Lung (tissue), 12 donors: ENCODE results near the gene BICRAL. TPM values are rescaled to one million over a fixed set of nuclear protein-coding genes. Genes with fewer than 3 reads are reported as not detected.
"Not testable (repeated sequence)": the region's sequence is repeated elsewhere in the genome, so short reads cannot be mapped to it uniquely, and the experiment has no call there.

Experiments used
- ATAC-seq: fragments of 200-7000 bp; cut with Tn5 transposase; one replicate; pipeline ENCODE4 v1.9.1; 2020; ENCODE audit warnings: moderate number of reproducible peaks; ENCODE audit not compliant: insufficient read depth, low FRiP score
- DNase-seq, 3 donors: peaks; one replicate each; pipeline ENCODE4 v3.0.0-alpha.2; 2013 to 2017
- H3K27ac ChIP-seq, 2 donors: one replicate each; pipeline ENCODE4 v1.5.1; 2013; ENCODE audit warnings: mild to moderate bottlenecking in 2 of 2, moderate library complexity in 2 of 2, control low read depth in 1 of 2, inconsistent platforms in 1 of 2, low read depth in 1 of 2, low read length in 1 of 2
- H3K27me3 ChIP-seq, 3 donors: one replicate each; pipeline ENCODE4 v1.5.1; 2013; ENCODE audit warnings: low read length in 2 of 3; ENCODE audit not compliant: control insufficient read depth in 3 of 3, insufficient read depth in 3 of 3
- H3K36me3 ChIP-seq, 4 donors: one replicate each; pipeline ENCODE4 v1.5.1; 2013; ENCODE audit warnings: low read length in 4 of 4, mild to moderate bottlenecking in 1 of 4, moderate library complexity in 1 of 4; ENCODE audit not compliant: control insufficient read depth in 4 of 4, insufficient read depth in 4 of 4
- H3K4me1 ChIP-seq, 5 donors: one replicate each; pipeline ENCODE4 v1.5.1; 2013; ENCODE audit warnings: low read length in 5 of 5, mild to moderate bottlenecking in 2 of 5, moderate library complexity in 1 of 5; ENCODE audit not compliant: control insufficient read depth in 5 of 5, insufficient read depth in 5 of 5
- H3K4me3 ChIP-seq: one replicate; pipeline ENCODE4 v1.5.1; 2013; ENCODE audit warnings: mild to moderate bottlenecking, control low read depth, moderate library complexity
- H3K9ac ChIP-seq, 2 donors: one replicate each; pipeline ENCODE4 v1.5.1; 2013; ENCODE audit warnings: low read length in 2 of 2, control low read depth in 1 of 2; ENCODE audit not compliant: insufficient read depth in 1 of 2
- H3K9me3 ChIP-seq, 4 donors: one replicate each; pipeline ENCODE4 v1.5.1; 2013; ENCODE audit warnings: low read length in 3 of 4, mild to moderate bottlenecking in 1 of 4, moderate library complexity in 1 of 4; ENCODE audit not compliant: control insufficient read depth in 4 of 4, insufficient read depth in 3 of 4
- WGBS, 2 donors: extraction: QIAGEN DNeasy Blood & Tissue Kit; methylation state at CpG; one replicate each; pipeline ENCODE4 v1.1.7; 2013; 5-methylcytosine and 5-hydroxymethylcytosine counted together
- polyA plus RNA-seq, 2 donors: library from polyadenylated mRNA; stranded (reverse); fragments of 200-250 nt; gene quantifications; one replicate each; pipeline ENCODE4 v1.2.1, GENCODE V29; 2013
- total RNA-seq, 2 donors: library from RNA; depleted of rRNA in 1 of 2; stranded (reverse); fragments of >200 nt in 1 of 2; gene quantifications; one replicate each; pipeline ENCODE4 v1.2.1, GENCODE V29; 2014 to 2021
- TF ChIP-seq, protein P1 (sequence below): IDR thresholded peaks from 2 replicates; pipeline ENCODE4 v1.5.1; 2012; ENCODE audit warnings: mild to moderate bottlenecking; ENCODE audit errors: control extremely low read depth, extremely low read depth
- donor health status: control.
- donor health status: control.
- donor health status: Bipolar disorder and iron deficiency.
- donor health status: healthy.
- donor health status: DM: yes; HTN: yes; CAD: no.

The BICRAL gene
- total and polyA plus RNA-seq, 4 donors = 2.8 to 18.6 (median 10.7) TPM

- no peak for ATAC-seq
- H3K27ac ChIP-seq = no peak overlapping the region
- H3K36me3 ChIP-seq = no peaks in the 10 kb centered on the region
- no peak overlapping the region for H3K9ac ChIP-seq
- no peaks in the 10 kb centered on the region for H3K27me3 ChIP-seq
- TF ChIP-seq, protein P1, sequence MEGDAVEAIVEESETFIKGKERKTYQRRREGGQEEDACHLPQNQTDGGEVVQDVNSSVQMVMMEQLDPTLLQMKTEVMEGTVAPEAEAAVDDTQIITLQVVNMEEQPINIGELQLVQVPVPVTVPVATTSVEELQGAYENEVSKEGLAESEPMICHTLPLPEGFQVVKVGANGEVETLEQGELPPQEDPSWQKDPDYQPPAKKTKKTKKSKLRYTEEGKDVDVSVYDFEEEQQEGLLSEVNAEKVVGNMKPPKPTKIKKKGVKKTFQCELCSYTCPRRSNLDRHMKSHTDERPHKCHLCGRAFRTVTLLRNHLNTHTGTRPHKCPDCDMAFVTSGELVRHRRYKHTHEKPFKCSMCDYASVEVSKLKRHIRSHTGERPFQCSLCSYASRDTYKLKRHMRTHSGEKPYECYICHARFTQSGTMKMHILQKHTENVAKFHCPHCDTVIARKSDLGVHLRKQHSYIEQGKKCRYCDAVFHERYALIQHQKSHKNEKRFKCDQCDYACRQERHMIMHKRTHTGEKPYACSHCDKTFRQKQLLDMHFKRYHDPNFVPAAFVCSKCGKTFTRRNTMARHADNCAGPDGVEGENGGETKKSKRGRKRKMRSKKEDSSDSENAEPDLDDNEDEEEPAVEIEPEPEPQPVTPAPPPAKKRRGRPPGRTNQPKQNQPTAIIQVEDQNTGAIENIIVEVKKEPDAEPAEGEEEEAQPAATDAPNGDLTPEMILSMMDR = no peak
- DNase-seq = no peak
- H3K4me3 ChIP-seq = no peak overlapping the region
- WGBS, 2 donors = 85 to 86% methylated on average over 10 of the region's 10 CpGs
- no peaks in the 10 kb centered on the region for H3K9me3 ChIP-seq
- peaks cover 0 to 14% (median 0%) of the 10 kb centered on the region in 5 donors for H3K4me1 ChIP-seq
These were observed 114.4 kb downstream of the BICRAL start for GRCh38 chr6:42896178-42896719.

DNA sequence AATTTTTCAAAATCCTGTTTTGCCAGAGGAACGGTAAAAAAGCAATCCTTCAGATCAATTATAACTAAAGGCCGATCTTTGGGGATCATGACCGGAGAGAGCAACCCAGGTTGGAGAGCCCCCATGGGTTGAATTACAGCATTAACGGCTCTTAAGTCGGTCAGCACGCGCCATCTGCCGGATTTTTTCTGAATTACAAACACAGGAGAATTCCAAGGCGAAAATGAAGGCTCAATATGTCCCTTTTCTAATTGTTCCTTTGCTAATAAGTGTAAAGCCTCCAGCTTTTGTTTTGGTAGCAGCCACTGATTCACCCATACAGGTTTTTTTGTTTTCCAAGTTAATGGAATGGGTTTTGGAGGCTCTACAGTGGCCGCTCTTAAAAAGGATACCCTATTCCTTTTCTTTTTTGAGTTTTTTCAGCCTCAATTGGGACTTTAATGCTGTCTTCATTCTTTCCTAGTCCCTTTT, 117.1 kb downstream of the BICRAL start:
- WGBS, 2 donors = 10% methylated on average over 10 of the region's 10 CpGs
- Histone ChIP-seq H3K9me3 (no peaks in the 10 kb centered on the region), H3K27ac (no peak overlapping the region), H3K4me1 (peaks cover 0 to 32% (median 2%) of the 10 kb centered on the region in 5 donors), H3K9ac (no peak overlapping the region), H3K36me3 (no peaks in the 10 kb centered on the region), H3K4me3 (no peak overlapping the region), H3K27me3 (no peaks in the 10 kb centered on the region)
- ATAC-seq (no peak), DNase-seq (peak; percentile 63 to 81 (median 76))
- TF ChIP-seq, protein P1 = peak; percentile 75

DNA sequence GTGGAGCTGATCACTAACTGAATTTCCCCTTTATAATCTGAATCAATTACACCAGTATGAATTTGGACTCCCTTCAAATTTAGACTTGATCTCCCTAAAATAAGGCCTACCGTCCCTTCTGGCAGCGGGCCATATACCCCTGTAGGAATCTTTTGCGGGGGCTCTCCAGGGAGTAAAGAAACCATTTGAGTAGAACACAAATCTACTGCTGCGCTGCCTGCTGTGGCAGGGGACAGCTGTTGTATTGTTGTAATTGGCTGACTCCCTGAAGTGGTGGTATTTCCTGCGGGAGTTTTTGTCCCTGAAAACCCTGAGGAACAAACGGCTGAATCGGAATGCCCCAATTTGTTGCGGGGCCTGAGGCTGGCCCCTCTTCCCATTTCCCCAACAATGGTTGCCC, 118.0 kb downstream of the BICRAL start:
- TF ChIP-seq, protein P1 = no peak
- Histone ChIP-seq H3K36me3 (no peaks in the 10 kb centered on the region), H3K4me3 (no peak overlapping the region), H3K27me3 (no peaks in the 10 kb centered on the region), H3K9ac (no peak overlapping the region), H3K4me1 (peaks cover 0 to 32% (median 2%) of the 10 kb centered on the region in 5 donors), H3K27ac (no peak overlapping the region), H3K9me3 (no peaks in the 10 kb centered on the region)
- DNase-seq (peak; percentile 39 to 78 (median 60)), ATAC-seq (no peak)
- 63 to 77% methylated on average over 8 of the region's 8 CpGs for WGBS, 2 donors

DNA sequence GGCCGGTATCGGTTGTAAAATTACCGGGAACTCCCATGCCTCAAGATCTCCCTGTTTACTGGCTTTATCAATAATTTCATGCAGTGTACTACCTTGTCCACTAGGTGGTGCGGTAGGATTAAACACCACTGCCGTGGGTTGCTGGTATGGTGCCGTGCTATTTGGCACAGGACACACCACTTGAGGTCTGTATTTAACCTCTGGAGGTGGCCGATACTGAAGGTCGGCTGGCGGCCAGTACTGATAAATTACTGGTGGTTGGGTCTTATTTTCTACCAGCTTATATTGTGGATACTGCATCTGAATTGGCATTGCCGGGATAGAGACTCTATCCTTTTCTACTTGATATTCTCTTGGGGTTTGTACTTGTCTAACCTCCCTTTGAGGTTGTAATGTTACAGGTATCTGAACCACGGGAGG, 119.7 kb downstream of the BICRAL start:
- Histone ChIP-seq H3K27ac (peak overlapping the region in 1 of 2 donors; percentile 62), H3K9me3 (no peaks in the 10 kb centered on the region), H3K4me1 (peaks cover 0 to 32% (median 2%) of the 10 kb centered on the region in 5 donors), H3K4me3 (no peak overlapping the region), H3K9ac (peak overlapping the region in 1 of 2 donors; percentile 17), H3K36me3 (no peaks in the 10 kb centered on the region), H3K27me3 (no peaks in the 10 kb centered on the region)
- WGBS, 2 donors = 4 to 6% methylated on average over 11 of the region's 11 CpGs
- TF ChIP-seq, protein P1 = peak; percentile 98
- DNase-seq (peak; percentile 83 to 93 (median 92)), ATAC-seq (peak; percentile 95)

- DNase-seq = peak in 1 of 3 donors; percentile 18
- not testable (repeated sequence) for H3K27me3 ChIP-seq, ATAC-seq, H3K4me3 ChIP-seq, H3K36me3 ChIP-seq, H3K9me3 ChIP-seq
- Histone ChIP-seq H3K27ac (peak overlapping the region in 1 of 2 donors; percentile 62), H3K9ac (peak overlapping the region in 1 of 2 donors; percentile 17), H3K4me1 (peaks cover 0 to 32% (median 2%) of the 10 kb centered on the region in 5 donors)
- WGBS, 2 donors = 63 to 76% methylated on average over 22 of the region's 22 CpGs
These were observed 120.8 kb downstream of the BICRAL start for GRCh38 chr6:42902429-42903263.
